HAP-1 (cell line): ENCODE measurements around the gene PGBD5.
A peak's percentile ranks its signal among the peaks of the same experiment; 100 is the strongest.

ENCODE experiments used
- DNase-seq, 2 experiments: peaks; one replicate each; pipeline ENCODE4 v3.0.0-alpha.2; 2016 to 2020; ENCODE audit warnings: low spot score in 2 of 2
- H3K27me3 ChIP-seq: fragments of 250-450 bp; sonication (Bioruptor Pico); 2 replicates; pipeline ENCODE4 v1.5.1; 2020; ENCODE audit warnings: low read depth, mild to moderate bottlenecking, moderate library complexity
- H3K36me3 ChIP-seq: fragments of 250-450 bp; sonication (Bioruptor Pico); replicated peaks from 2 replicates; pipeline ENCODE4 v1.5.1; 2020; ENCODE audit warnings: mild to moderate bottlenecking
- H3K4me1 ChIP-seq: fragments of 250-450 bp; sonication (Bioruptor Pico); 2 replicates; pipeline ENCODE4 v1.5.1; 2020; ENCODE audit warnings: mild to moderate bottlenecking
- H3K4me3 ChIP-seq: fragments of 250-450 bp; sonication (Bioruptor Pico); 2 replicates; pipeline ENCODE4 v1.5.1; 2020; ENCODE audit warnings: mild to moderate bottlenecking, moderate library complexity
- H3K9me3 ChIP-seq: fragments of 250-450 bp; sonication (Bioruptor Pico); 2 replicates; pipeline ENCODE4 v1.5.1; 2020; ENCODE audit warnings: mild to moderate bottlenecking, moderate library complexity
- in situ Hi-C: fragments of 300-500 bp; cut with MboI; formaldehyde crosslinking; loops from 3 replicates; pipeline ENCODE4 v1.14.3; 2020; ENCODE audit warnings: low sequenced_read_pairs, inconsistent platforms, mixed read lengths

PGBD5 gene

GRCh38 chr1:230292689-230293389, 133.3 kb downstream of the PGBD5 start:
- Histone ChIP-seq H3K9me3 (no peaks in the 10 kb centered on the region), H3K36me3 (no peaks in the 10 kb centered on the region), H3K4me3 (no peak overlapping the region), H3K27me3 (no peaks in the 10 kb centered on the region), H3K4me1 (no peaks in the 10 kb centered on the region)
- no peak for DNase-seq
- in situ Hi-C loops: no loop called here

DNA sequence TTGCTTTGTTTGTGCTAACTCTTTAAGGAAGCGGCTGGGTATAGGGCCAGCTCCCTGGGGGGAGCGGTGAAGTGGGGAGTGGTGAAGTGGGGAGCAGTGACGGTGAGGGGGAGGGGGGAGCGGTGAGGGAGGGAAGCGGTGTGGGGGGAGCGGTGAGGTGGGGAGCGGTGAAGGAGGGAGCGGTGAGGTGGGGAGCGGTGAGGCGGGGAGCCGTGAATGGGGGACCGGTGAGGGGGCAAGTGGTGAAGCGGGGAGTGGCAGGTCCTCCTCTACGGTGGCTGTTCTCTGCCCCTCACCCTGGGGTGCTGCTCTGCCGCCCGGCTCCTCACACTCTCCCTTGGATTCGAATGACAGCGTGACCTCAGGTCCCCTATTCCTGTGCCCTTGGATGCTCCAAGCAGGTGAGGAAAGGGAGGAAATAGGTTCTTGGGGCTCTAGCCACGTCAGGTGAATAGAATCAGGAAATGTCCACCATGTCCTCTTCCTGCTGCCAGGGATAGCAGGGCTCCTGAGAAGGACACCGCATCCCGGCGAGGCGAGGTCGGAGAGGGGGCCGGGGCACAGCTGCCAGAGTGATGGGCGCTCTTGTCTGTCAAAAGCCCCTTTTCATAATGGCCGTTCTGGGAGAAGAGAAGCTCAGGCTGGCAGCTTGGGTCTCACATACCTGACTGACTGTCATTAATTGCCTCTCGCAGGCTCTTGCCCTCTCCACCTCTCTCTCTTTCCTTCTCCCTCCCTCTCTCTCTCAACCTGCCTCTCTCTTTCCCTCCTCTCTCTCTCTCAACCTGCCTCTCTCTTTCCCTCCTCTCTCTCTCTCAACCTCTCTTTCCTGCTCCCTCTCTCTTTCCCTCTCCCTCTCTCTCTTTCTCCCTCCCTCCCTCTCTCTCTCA, 134.2 kb downstream of the PGBD5 start:
- in situ Hi-C loops: no loop called here
- no peak for DNase-seq
- H3K27me3 ChIP-seq: no peaks in the 10 kb centered on the region
- H3K36me3 ChIP-seq: no peaks in the 10 kb centered on the region
- no peaks in the 10 kb centered on the region for H3K4me1 ChIP-seq
- no peak overlapping the region for H3K4me3 ChIP-seq
- no peaks in the 10 kb centered on the region for H3K9me3 ChIP-seq

DNA sequence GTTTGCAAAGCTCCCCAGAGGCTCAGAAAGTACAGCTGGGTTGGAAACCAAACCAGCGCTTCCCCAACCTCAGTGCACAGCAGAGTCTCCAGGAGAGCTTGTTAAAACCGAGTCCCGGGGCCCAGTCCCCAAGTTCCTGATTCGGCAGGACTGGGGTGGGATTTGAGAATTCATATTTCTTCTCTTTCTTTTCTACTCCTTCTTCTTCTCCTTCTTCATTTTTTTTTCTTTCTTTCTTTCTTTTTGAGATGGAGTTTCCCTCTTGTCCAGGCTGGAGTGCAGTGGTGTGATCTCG, 136.8 kb downstream of the PGBD5 start:
- Histone ChIP-seq H3K9me3 (no peaks in the 10 kb centered on the region), H3K36me3 (no peaks in the 10 kb centered on the region), H3K4me3 (no peak overlapping the region), H3K4me1 (no peaks in the 10 kb centered on the region), H3K27me3 (no peaks in the 10 kb centered on the region)
- in situ Hi-C loops: no loop called here
- no peak for DNase-seq

DNA sequence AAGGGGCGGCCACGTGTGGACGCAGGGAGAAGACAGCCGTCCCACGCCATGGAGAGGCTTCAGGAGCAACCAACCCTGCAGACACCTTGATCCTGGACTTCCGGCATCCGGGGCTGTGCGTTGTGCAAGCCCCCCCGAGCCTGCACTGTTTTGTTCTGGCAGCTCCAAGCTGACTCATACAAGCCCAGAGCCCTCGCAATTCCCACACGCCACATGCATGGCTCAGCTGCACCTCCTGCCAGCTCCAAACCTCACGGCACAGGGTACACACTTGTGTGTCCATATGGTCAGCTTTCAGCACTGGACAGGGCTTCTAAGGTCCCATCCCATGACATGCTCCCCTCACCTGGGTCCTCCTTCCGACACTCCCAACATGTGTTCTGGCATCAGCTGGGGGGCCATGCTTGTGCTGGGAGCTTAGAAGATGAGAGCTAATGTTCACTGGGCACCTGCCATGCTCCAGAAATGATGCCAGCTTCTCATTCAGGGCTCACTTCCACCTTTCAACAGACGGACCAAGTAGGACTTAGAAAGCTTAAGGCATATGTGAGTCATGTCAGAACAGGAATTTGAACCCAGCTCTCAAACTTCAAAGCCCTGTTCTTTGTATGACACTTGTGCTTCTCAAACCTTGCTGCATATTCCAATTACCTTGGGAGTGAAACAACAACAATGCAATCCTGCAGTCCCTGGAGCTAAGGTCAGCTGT, 137.3 kb downstream of the PGBD5 start:
- H3K27me3 ChIP-seq: no peaks in the 10 kb centered on the region
- no peak overlapping the region for H3K4me3 ChIP-seq
- no peak for DNase-seq
- no peaks in the 10 kb centered on the region for H3K36me3 ChIP-seq
- H3K9me3 ChIP-seq: no peaks in the 10 kb centered on the region
- H3K4me1 ChIP-seq: no peaks in the 10 kb centered on the region
- in situ Hi-C loops: no loop called here

- DNase-seq: no peak
- Histone ChIP-seq H3K36me3 (no peaks in the 10 kb centered on the region), H3K9me3 (no peaks in the 10 kb centered on the region), H3K4me1 (no peaks in the 10 kb centered on the region), H3K27me3 (no peaks in the 10 kb centered on the region), H3K4me3 (no peak overlapping the region)
- in situ Hi-C loops: no loop called here
Measured at GRCh38 chr1:230287674-230288315, 138.3 kb downstream of the PGBD5 start.

- in situ Hi-C loops: no loop called here
- no peaks in the 10 kb centered on the region for H3K9me3 ChIP-seq
- H3K36me3 ChIP-seq: no peaks in the 10 kb centered on the region
- no peaks in the 10 kb centered on the region for H3K27me3 ChIP-seq
- no peaks in the 10 kb centered on the region for H3K4me1 ChIP-seq
- no peak overlapping the region for H3K4me3 ChIP-seq
- DNase-seq: no peak
Measured at GRCh38 chr1:230286890-230287269, 139.3 kb downstream of the PGBD5 start.

- in situ Hi-C loops: no loop called here
- Histone ChIP-seq H3K36me3 (no peaks in the 10 kb centered on the region), H3K4me1 (no peaks in the 10 kb centered on the region), H3K4me3 (no peak overlapping the region), H3K9me3 (no peaks in the 10 kb centered on the region), H3K27me3 (no peaks in the 10 kb centered on the region)
- DNase-seq: no peak
Measured at GRCh38 chr1:230286166-230286889, 139.8 kb downstream of the PGBD5 start.

- Histone ChIP-seq H3K9me3 (no peaks in the 10 kb centered on the region), H3K4me1 (no peaks in the 10 kb centered on the region), H3K36me3 (no peaks in the 10 kb centered on the region), H3K27me3 (no peaks in the 10 kb centered on the region), H3K4me3 (no peak overlapping the region)
- DNase-seq: no peak
- in situ Hi-C loops: no loop called here
Measured at GRCh38 chr1:230285351-230285750, 140.8 kb downstream of the PGBD5 start.

DNA sequence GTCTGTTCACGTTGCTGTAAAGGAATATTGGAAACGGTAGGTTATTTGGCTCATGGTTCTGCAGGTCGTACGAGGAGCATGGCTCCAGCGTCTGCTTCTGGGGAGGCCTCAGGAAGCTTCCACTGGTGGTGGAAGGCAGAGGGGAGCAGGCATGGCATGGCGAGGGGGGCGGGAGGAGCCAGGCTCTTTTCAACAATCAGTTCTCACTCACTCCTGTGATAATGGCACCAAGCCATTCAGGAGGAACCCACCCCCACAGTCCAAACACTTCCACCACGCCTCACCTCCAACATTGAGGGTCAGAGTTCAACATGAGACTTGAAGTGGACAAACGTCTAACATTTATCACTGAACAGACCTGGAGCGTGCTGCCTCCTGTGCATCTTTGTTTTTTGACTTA, 141.2 kb downstream of the PGBD5 start:
- no peaks in the 10 kb centered on the region for H3K27me3 ChIP-seq
- DNase-seq: no peak
- no peaks in the 10 kb centered on the region for H3K36me3 ChIP-seq
- no peak overlapping the region for H3K4me3 ChIP-seq
- in situ Hi-C loops: no loop called here
- H3K9me3 ChIP-seq: no peaks in the 10 kb centered on the region
- no peaks in the 10 kb centered on the region for H3K4me1 ChIP-seq

- Histone ChIP-seq H3K36me3 (0 out of 2 replicates have a peak, but pooled peaks cover 5% of the 10 kb centered on the region), H3K4me1 (no peaks in the 10 kb centered on the region), H3K9me3 (no peaks in the 10 kb centered on the region), H3K4me3 (no peak overlapping the region), H3K27me3 (no peaks in the 10 kb centered on the region)
- in situ Hi-C loops: no loop called here
- DNase-seq: peak in 1 of 2 experiments; percentile 3
Measured at GRCh38 chr1:230283678-230284077, 142.5 kb downstream of the PGBD5 start.

DNA sequence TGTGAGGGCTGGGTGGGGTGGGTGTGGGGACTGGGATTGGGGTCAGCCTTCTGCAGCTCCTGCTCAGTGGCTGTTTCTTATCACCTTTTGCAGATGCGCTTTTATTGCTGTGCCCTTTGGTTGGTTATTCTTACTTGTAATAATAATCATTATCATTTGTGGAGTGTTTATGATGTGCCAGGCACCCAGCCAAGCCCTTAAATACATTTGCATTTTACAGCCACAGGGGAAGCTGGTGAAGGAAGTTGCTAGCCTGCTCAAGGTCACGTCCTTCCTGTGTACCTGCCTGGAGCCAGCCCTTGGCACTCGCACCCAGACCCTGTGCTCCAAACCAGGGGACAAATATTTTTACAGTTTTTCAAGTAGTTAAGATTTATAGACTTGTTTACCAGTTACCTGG, 144.0 kb downstream of the PGBD5 start:
- no peak overlapping the region for H3K4me3 ChIP-seq
- no peaks in the 10 kb centered on the region for H3K9me3 ChIP-seq
- in situ Hi-C loops: no loop called here
- DNase-seq: no peak
- peaks cover 5% of the 10 kb centered on the region for H3K4me1 ChIP-seq
- H3K27me3 ChIP-seq: no peaks in the 10 kb centered on the region
- H3K36me3 ChIP-seq: 0 out of 2 replicates have a peak, but pooled peaks cover 5% of the 10 kb centered on the region

GRCh38 chr1:230281556-230281955, 144.6 kb downstream of the PGBD5 start:
- Histone ChIP-seq H3K4me1 (peaks cover 10% of the 10 kb centered on the region), H3K36me3 (0 out of 2 replicates have a peak, but pooled peaks cover 5% of the 10 kb centered on the region), H3K27me3 (no peaks in the 10 kb centered on the region), H3K4me3 (no peak overlapping the region), H3K9me3 (no peaks in the 10 kb centered on the region)
- no peak for DNase-seq
- in situ Hi-C loops: no loop called here

DNA sequence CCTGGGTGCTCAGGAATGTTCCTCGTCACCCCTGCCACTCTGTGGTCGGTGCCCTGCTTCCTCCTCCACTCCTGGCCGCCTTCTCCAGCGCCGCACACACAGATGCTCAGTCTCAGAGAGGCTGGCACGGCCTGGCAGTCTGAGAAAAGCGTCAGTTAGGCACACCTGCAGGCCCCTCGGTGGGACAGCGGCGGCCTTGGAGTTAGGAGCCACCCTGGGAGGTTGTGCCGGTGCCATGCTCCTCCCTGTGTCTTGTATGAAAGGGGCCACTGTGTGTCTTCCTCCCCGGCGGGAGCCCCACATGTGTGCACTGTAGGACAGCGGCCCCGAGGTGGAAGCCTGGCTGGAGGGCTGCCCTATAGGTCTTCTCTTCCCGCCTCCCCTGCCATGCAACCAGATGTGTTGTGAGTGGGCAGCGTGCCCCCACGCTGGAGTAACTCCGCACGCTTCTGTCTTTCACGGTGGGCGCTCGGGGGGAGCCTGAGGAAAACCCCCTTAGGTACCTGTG, 145.2 kb downstream of the PGBD5 start:
- H3K9me3 ChIP-seq: no peaks in the 10 kb centered on the region
- 0 out of 2 replicates have a peak, but pooled peaks cover 7% of the 10 kb centered on the region for H3K36me3 ChIP-seq
- peaks cover 10% of the 10 kb centered on the region for H3K4me1 ChIP-seq
- no peak overlapping the region for H3K4me3 ChIP-seq
- no peaks in the 10 kb centered on the region for H3K27me3 ChIP-seq
- no peak for DNase-seq
- in situ Hi-C loops: no loop called here
